Liver (tissue), 2 donors: Measurements from ENCODE around the gene DCAF4.

Experiments
- TF ChIP-seq, protein P1 (sequence below): fragments of 150-350 bp; IDR thresholded peaks from 2 replicates; pipeline ENCODE4 v1.5.1; 2017; ENCODE audit warnings: improper control_type of control experiment, low read depth, low read length; ENCODE audit not compliant: missing input control
- TF ChIP-seq, protein P2 (sequence below): IDR thresholded peaks from 2 replicates; pipeline ENCODE4 v1.6.1; 2016; ENCODE audit warnings: antibody characterized with exemption
- donor health status: healthy.

DNA sequence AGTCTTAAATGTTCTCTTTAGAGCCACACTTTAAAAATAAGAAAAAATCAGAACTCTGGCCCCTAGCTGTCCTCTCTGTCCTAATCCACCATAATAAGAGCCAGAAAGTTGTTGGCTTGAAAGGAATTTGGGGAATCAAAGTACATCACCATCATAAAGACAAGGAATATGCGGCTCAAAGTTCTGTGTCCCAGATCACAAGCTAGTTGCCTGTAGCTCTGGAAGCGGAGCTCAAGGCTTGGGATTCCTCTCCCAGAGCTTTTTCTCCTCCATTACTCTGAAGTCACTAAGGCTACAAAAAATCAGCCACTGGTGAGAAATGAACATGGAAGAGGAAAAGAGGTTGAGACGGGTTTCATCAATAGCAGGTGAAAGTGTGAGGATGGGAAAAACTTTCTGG is 38.8 kb upstream of the DCAF4 start:
- TF ChIP-seq, protein P1, sequence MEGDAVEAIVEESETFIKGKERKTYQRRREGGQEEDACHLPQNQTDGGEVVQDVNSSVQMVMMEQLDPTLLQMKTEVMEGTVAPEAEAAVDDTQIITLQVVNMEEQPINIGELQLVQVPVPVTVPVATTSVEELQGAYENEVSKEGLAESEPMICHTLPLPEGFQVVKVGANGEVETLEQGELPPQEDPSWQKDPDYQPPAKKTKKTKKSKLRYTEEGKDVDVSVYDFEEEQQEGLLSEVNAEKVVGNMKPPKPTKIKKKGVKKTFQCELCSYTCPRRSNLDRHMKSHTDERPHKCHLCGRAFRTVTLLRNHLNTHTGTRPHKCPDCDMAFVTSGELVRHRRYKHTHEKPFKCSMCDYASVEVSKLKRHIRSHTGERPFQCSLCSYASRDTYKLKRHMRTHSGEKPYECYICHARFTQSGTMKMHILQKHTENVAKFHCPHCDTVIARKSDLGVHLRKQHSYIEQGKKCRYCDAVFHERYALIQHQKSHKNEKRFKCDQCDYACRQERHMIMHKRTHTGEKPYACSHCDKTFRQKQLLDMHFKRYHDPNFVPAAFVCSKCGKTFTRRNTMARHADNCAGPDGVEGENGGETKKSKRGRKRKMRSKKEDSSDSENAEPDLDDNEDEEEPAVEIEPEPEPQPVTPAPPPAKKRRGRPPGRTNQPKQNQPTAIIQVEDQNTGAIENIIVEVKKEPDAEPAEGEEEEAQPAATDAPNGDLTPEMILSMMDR, result no peak
- TF ChIP-seq, protein P2, sequence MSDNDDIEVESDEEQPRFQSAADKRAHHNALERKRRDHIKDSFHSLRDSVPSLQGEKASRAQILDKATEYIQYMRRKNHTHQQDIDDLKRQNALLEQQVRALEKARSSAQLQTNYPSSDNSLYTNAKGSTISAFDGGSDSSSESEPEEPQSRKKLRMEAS, result no peak
